HL-60 (cell line): ENCODE measurements around the gene THSD8.

Experiments
- DNase-seq, 2 experiments: peaks; one replicate each; pipeline ENCODE4 v3.0.0-alpha.2; 2010 to 2020; ENCODE audit warnings: low read depth in 1 of 2, low spot score in 1 of 2
- H3K27ac ChIP-seq: fragments of 250-450 bp; sonication (Bioruptor Pico); replicated peaks from 2 replicates; pipeline ENCODE4 v1.5.1; 2020; ENCODE audit warnings: mild to moderate bottlenecking, moderate library complexity
- H3K27me3 ChIP-seq: fragments of 250-450 bp; sonication (Bioruptor Pico); 2 replicates; pipeline ENCODE4 v1.5.1; 2021; ENCODE audit warnings: mild to moderate bottlenecking, moderate library complexity; ENCODE audit not compliant: insufficient read depth, poor library complexity, severe bottlenecking
- H3K4me3 ChIP-seq: replicated peaks from 2 replicates; pipeline ENCODE4 v1.5.1; 2011; ENCODE audit warnings: mild to moderate bottlenecking, control low read depth, low read length; ENCODE audit not compliant: insufficient read depth
- CTCF ChIP-seq: IDR thresholded peaks from one replicate; pipeline ENCODE4 v1.5.1; 2011; ENCODE audit warnings: low read length, control low read depth, inconsistent platforms; ENCODE audit not compliant: insufficient read depth
- GABPA ChIP-seq: IDR thresholded peaks from 2 replicates; pipeline ENCODE4 v1.6.1; 2012; ENCODE audit warnings: low read depth
- POLR2AphosphoS5 ChIP-seq: IDR thresholded peaks from 2 replicates; pipeline ENCODE4 v1.6.1; 2012; ENCODE audit warnings: low read depth
- REST ChIP-seq: IDR thresholded peaks from 2 replicates; pipeline ENCODE4 v1.6.1; 2012; ENCODE audit warnings: low read depth; ENCODE audit not compliant: insufficient replicate concordance
- SPI1 ChIP-seq: IDR thresholded peaks from 2 replicates; pipeline ENCODE4 v1.6.1; 2012; ENCODE audit warnings: low read depth, mild to moderate bottlenecking, borderline replicate concordance
- long read RNA-seq: library from polyadenylated mRNA; unstranded; transcript quantifications from one replicate; pipeline ENCODE4 v2.0.0, GENCODE V29; 2020

THSD8 gene
- long read RNA-seq, partial matches to known transcripts: 1 of 1 reads
- long read RNA-seq, other reads (novel, unspliced or antisense): 0 of 1 reads

GRCh38 chr19:12801466-12802266 is at the start of gene THSD8, which contains the start of gene PRDX2:
TSS of gene THSD8 (plus strand) at chr19:12802069. CDS start at chr19:12802072, 3 bp downstream.
TSS of gene PRDX2 (minus strand) at chr19:12801800. CDS start at chr19:12801261, 539 bp downstream.
- peak within 1 kb of the TSS; percentile 43 for H3K4me3 ChIP-seq
- peak in 1 of 2 experiments; percentile 58 for DNase-seq
- TF ChIP-seq CTCF (no peak), SPI1 (no peak), POLR2AphosphoS5 (peak; percentile 61; the same call in 1 of the 2 replicates), REST (no peak)
- H3K27ac ChIP-seq: no peak within 1 kb of the TSS
- peaks cover 6% of the 10 kb centered on the region for H3K27me3 ChIP-seq

GRCh38 chr19:12754465-12755196 is 47.2 kb upstream of the THSD8 start:
- H3K4me3 ChIP-seq: no peak overlapping the region
- no peak for DNase-seq
- TF ChIP-seq POLR2AphosphoS5 (no peak), SPI1 (no peak), REST (no peak), CTCF (no peak), GABPA (no peak)
- no peak overlapping the region for H3K27ac ChIP-seq
- H3K27me3 ChIP-seq: peaks cover 16% of the 10 kb centered on the region

GRCh38 chr19:12756150-12756883 is 45.6 kb upstream of the THSD8 start:
- H3K27me3 ChIP-seq: peaks cover 11% of the 10 kb centered on the region
- DNase-seq: no peak
- TF ChIP-seq SPI1 (no peak), POLR2AphosphoS5 (no peak), GABPA (no peak), CTCF (no peak), REST (no peak)
- no peak overlapping the region for H3K27ac ChIP-seq
- no peak overlapping the region for H3K4me3 ChIP-seq
